GM18499 (cell line): Measurements from ENCODE around the gene DMRTA2.
"Not testable (repeated sequence)": the region's sequence is repeated elsewhere in the genome, so short reads cannot be mapped to it uniquely, and the experiment has no call there.

Experiments used
- ATAC-seq: cut with Tn5 transposase; IDR thresholded peaks from one replicate; pipeline ENCODE4 v1.9.1; 2021; ENCODE audit warnings: moderate number of reproducible peaks; ENCODE audit not compliant: insufficient read depth, unreplicated experiment

Gene DMRTA2

DNA sequence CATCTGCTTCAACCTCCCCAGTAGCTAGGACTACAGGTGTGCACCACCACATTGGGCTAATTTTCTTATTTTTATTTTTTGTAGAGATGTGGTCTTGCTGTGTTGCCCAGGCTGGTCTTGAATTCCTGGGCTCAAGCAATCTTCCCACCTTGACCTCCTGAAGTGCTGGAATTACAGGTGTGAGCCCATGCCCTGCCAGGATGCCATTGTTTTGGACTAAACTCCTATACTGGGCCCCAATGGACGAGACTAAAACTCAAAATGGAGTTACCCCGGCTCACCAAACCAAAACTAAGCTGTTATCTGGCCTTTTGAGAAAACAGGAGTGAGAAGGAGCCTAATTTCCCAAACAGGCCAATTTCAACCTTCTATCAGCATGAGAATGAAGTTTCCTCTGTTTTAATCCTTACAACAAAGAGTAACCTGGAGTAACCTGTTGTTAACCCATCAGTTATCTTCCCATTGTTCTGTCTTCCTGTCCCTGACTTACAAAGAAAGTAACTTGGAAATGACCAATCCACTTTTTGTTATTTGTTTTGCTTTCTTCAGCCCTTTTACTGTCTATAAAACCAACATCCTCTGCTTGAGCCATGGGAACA, 29.6 kb downstream of the DMRTA2 start:
- no peak for ATAC-seq

DNA sequence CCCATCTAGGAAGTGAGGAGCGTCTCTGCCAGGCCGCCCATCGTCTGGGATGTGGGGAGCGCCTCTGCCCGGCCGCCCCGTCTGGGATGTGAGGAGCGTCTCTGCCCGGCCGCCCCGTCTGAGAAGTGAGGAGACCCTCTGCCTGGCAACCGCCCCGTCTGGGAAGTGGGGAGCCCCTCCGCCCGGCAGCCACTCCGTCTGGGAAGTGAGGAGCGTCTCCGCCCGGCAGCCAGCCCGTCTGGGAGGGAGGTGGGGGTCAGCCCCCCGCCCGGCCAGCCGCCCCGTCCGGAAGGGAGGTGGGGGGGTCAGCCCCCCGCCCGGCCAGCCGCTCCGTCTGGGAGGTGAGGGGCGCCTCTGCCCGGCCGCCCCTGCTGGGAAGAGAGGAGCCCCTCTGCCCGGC, 41.7 kb downstream of the DMRTA2 start:
- ATAC-seq, result not testable (repeated sequence)

- no peak for ATAC-seq
Measured at GRCh38 chr1:50378770-50379169, 44.5 kb downstream of the DMRTA2 start.

GRCh38 chr1:50373532-50373931, 49.7 kb downstream of the DMRTA2 start:
- ATAC-seq, result no peak

- no peak for ATAC-seq
Measured at GRCh38 chr1:50371749-50372148, 51.5 kb downstream of the DMRTA2 start.

GRCh38 chr1:50369830-50370229, 53.4 kb downstream of the DMRTA2 start:
- no peak for ATAC-seq

GRCh38 chr1:50369008-50369634, 54.1 kb downstream of the DMRTA2 start:
- no peak for ATAC-seq

- no peak for ATAC-seq
Measured at GRCh38 chr1:50368179-50369007, 54.9 kb downstream of the DMRTA2 start.
